Gastrocnemius medialis (tissue), 4 donors: ENCODE data around the gene LRMDA.

Experiments
- CTCF ChIP-seq, 5 experiments: fragments of 450-650 bp in 3 of 5; fragments of 200-600 bp in 2 of 5; sonication (generic) in 2 of 5; IDR thresholded peaks in 4 of 5; conservative IDR thresholded peaks in 1 of 5; 1 replicate in 4 of 5; 2 replicates in 1 of 5; pipeline ENCODE4 v1.5.1; 2016 to 2019; ENCODE audit warnings: antibody characterized with exemption in 5 of 5, mild to moderate bottlenecking in 3 of 5, moderate library complexity in 3 of 5
- POLR2A ChIP-seq, 2 donors: fragments of 450-650 bp; IDR thresholded peaks; one replicate each; pipeline ENCODE4 v1.6.1; 2017; ENCODE audit warnings: antibody characterized with exemption in 2 of 2, mild to moderate bottlenecking in 2 of 2, moderate library complexity in 2 of 2

- no peak for TF ChIP-seq CTCF (IDR thresholded peaks at IDR 0.05 in 4 of 5, conservative IDR thresholded peaks at IDR 0.05 in 1 of 5)
- TF ChIP-seq POLR2A (IDR thresholded peaks at IDR 0.05), result no peak
Measured at GRCh38 chr10:76354212-76354738, 922.9 kb downstream of the LRMDA start.
